HCEC 1CT (cell line): ENCODE measurements around the gene ST3GAL2.
"Not testable (repeated sequence)": the region's sequence is repeated elsewhere in the genome, so short reads cannot be mapped to it uniquely, and the experiment has no call there.

Source experiments
- DNase-seq: peaks from one replicate; pipeline ENCODE4 v3.0.0-alpha.2; 2017

Gene ST3GAL2

GRCh38 chr16:70413572-70413971 is 25.3 kb downstream of the ST3GAL2 start:
- not testable (repeated sequence) for DNase-seq

- no peak for DNase-seq
Measured at GRCh38 chr16:70412385-70412784, 26.5 kb downstream of the ST3GAL2 start.

- DNase-seq = no peak
Measured at GRCh38 chr16:70410734-70411133, 28.2 kb downstream of the ST3GAL2 start.

- DNase-seq = no peak
Measured at GRCh38 chr16:70407811-70408274, 31.1 kb downstream of the ST3GAL2 start.

GRCh38 chr16:70406104-70406503 is 32.8 kb downstream of the ST3GAL2 start:
- not testable (repeated sequence) for DNase-seq

GRCh38 chr16:70402916-70403659 is 35.8 kb downstream of the ST3GAL2 start:
- peak; percentile 50 for DNase-seq

GRCh38 chr16:70399951-70400350 is 38.9 kb downstream of the ST3GAL2 start:
- DNase-seq = no peak

GRCh38 chr16:70399381-70399780 is 39.5 kb downstream of the ST3GAL2 start:
- DNase-seq = no peak

- DNase-seq = no peak
Measured at GRCh38 chr16:70398177-70398743, 40.6 kb downstream of the ST3GAL2 start.

- DNase-seq = peak; percentile 26
Measured at GRCh38 chr16:70396246-70396904, 42.5 kb downstream of the ST3GAL2 start.

- DNase-seq = peak; percentile 52
Measured at GRCh38 chr16:70395345-70395901, 43.5 kb downstream of the ST3GAL2 start.

GRCh38 chr16:70394853-70395252 is 44.0 kb downstream of the ST3GAL2 start:
- no peak for DNase-seq

GRCh38 chr16:70393662-70394061 is 45.2 kb downstream of the ST3GAL2 start:
- no peak for DNase-seq

- no peak for DNase-seq
Measured at GRCh38 chr16:70392606-70393005, 46.3 kb downstream of the ST3GAL2 start.

- DNase-seq = peak; percentile 66
Measured at GRCh38 chr16:70391881-70392481, 46.9 kb downstream of the ST3GAL2 start.

GRCh38 chr16:70391446-70391845 is 47.5 kb downstream of the ST3GAL2 start:
- DNase-seq = no peak

GRCh38 chr16:70390774-70391173 is 48.1 kb downstream of the ST3GAL2 start:
- no peak for DNase-seq

- no peak for DNase-seq
Measured at GRCh38 chr16:70388006-70388680, 50.8 kb downstream of the ST3GAL2 start.

GRCh38 chr16:70386289-70386986 is 52.5 kb downstream of the ST3GAL2 start:
- DNase-seq = not testable (repeated sequence)

- no peak for DNase-seq
Measured at GRCh38 chr16:70383421-70383960, 55.4 kb downstream of the ST3GAL2 start.

- DNase-seq = no peak
Measured at GRCh38 chr16:70381604-70382342, 57.1 kb downstream of the ST3GAL2 start.
